ENCODE results near the gene SMIM33. TPM values are rescaled to one million over a fixed set of nuclear protein-coding genes. Genes with fewer than 3 reads are reported as not detected.

SMIM33 gene
- total and polyA plus RNA-seq, 2 of the 13 experiments (the other 11 are each of a cell fraction or from before 2014, with no cell fraction given): not detected

- peak; percentile 95 for TF ChIP-seq ZMYM4 (CRISPR knock-in tag; IDR thresholded peaks at IDR 0.05)
- TF ChIP-seq PHF21A (CRISPR knock-in tag; IDR thresholded peaks at IDR 0.05): 0 out of 2 replicates have a peak, but pooled peaks have one; percentile 50
- TF ChIP-seq ELF3 (CRISPR knock-in tag; IDR thresholded peaks at IDR 0.05): peak; percentile 68; the same call in 1 of the 2 replicates
- TF ChIP-seq ZNF558 (CRISPR knock-in tag; IDR thresholded peaks at IDR 0.05; ENCODE audit: borderline replicate concordance): peak; percentile 60; the same call in 1 of the 2 replicates
- TF ChIP-seq ZFX (CRISPR knock-in tag; IDR thresholded peaks at IDR 0.05; ENCODE audit: low read depth): 0 out of 2 replicates have a peak, but pooled peaks have one; percentile 9
- TF ChIP-seq ZNF580 (CRISPR knock-in tag; IDR thresholded peaks at IDR 0.05; ENCODE audit: borderline replicate concordance, low read depth): peak; percentile 38; the same call in 1 of the 2 replicates
- TF ChIP-seq BORCS8-MEF2B (CRISPR knock-in tag; IDR thresholded peaks at IDR 0.05): peak; percentile 39; the same call in 1 of the 2 replicates
- TF ChIP-seq ZBTB25 (CRISPR knock-in tag; IDR thresholded peaks at IDR 0.05): 0 out of 2 replicates have a peak, but pooled peaks have one; percentile 32
- peak; percentile 44; the same call in 1 of the 2 replicates for TF ChIP-seq ZNF136 (CRISPR knock-in tag; IDR thresholded peaks at IDR 0.05; ENCODE audit: low read depth)
- peak; percentile 62 for TF ChIP-seq POLR2AphosphoS5 (IDR thresholded peaks at IDR 0.05; ENCODE audit: low read depth, low read length)
- peak; percentile 38; the same call in 1 of the 2 replicates for TF ChIP-seq KLF12 (CRISPR knock-in tag; IDR thresholded peaks at IDR 0.05; ENCODE audit: borderline replicate concordance)
- 0 out of 2 replicates have a peak, but pooled peaks have one; percentile 53 for TF ChIP-seq ZNF670 (CRISPR knock-in tag; IDR thresholded peaks at IDR 0.05; ENCODE audit: borderline replicate concordance)
- 0 out of 2 replicates have a peak, but pooled peaks have one; percentile 9 for TF ChIP-seq ZNF501 (CRISPR knock-in tag; IDR thresholded peaks at IDR 0.05)
- 0 out of 2 replicates have a peak, but pooled peaks have one; percentile 23 for TF ChIP-seq ZNF335 (CRISPR knock-in tag; IDR thresholded peaks at IDR 0.05)
- peak; percentile 34; the same call in 1 of the 2 replicates for TF ChIP-seq GATA4 (IDR thresholded peaks at IDR 0.05; ENCODE audit: borderline replicate concordance, low read depth)
- TF ChIP-seq DMAP1 (CRISPR knock-in tag; IDR thresholded peaks at IDR 0.05): peak; percentile 45; the same call in 1 of the 2 replicates
- TF ChIP-seq ZNF614 (CRISPR knock-in tag; IDR thresholded peaks at IDR 0.05; ENCODE audit: borderline replicate concordance): 0 out of 2 replicates have a peak, but pooled peaks have one; percentile 25
- TF ChIP-seq RFXAP (CRISPR knock-in tag; IDR thresholded peaks at IDR 0.05; ENCODE audit: borderline replicate concordance): 0 out of 2 replicates have a peak, but pooled peaks have one; percentile 54
- peak; percentile 70 for TF ChIP-seq KMT2A (CRISPR knock-in tag; IDR thresholded peaks at IDR 0.05)
- peak; percentile 8 for TF ChIP-seq TEAD3 (CRISPR knock-in tag; optimal IDR thresholded peaks at IDR 0.05; ENCODE audit: borderline replicate concordance)
- peak; percentile 41; the same call in 1 of the 2 replicates for TF ChIP-seq ZSCAN25 (CRISPR knock-in tag; IDR thresholded peaks at IDR 0.05)
- peak; percentile 71; the same call in 1 of the 2 replicates for TF ChIP-seq ZNF710 (CRISPR knock-in tag; IDR thresholded peaks at IDR 0.05; ENCODE audit: borderline replicate concordance)
- TF ChIP-seq ZNF687 (CRISPR knock-in tag; IDR thresholded peaks at IDR 0.05): peak; percentile 57
- TF ChIP-seq GABPB1 (CRISPR knock-in tag; IDR thresholded peaks at IDR 0.05): peak; percentile 66
Observed at GRCh38 chr5:139503879-139504278, 33.1 kb downstream of the SMIM33 start (continued).

All from HepG2 (cell line).